Measurements from ENCODE around the gene ALOX5.

DNA sequence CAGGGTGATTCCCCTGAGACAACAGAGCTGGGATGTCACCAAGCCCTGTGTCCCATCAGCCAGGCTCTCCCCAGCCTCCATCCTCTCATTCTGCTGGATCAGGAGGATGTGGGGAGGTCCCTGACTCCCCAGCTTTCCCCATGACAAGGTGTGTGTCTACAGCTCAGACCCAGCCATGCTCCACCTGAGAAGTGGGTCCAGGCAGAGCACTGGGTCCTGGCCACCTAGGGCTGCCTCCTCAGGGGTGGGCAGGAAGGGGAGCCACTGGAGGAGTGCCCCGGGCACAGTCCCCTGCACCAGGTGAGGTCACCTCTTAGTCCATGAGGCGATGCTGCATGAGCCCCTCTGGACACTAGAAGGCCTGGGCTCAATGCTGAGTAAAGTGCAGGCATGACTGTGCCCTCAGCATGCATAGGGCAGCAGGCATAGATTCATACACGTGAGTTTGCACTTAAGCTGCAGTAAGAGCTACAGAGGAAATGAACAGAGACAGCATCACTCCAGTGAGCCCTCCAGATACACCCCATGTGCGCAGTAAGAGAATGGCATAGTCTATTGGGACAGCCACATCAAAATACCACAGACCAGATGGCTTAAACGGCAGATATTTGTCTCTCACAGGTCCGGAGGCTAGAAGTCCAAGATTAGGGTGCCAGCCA is 48.3 kb downstream of the ALOX5 start:
- TF ChIP-seq, protein P1, sequence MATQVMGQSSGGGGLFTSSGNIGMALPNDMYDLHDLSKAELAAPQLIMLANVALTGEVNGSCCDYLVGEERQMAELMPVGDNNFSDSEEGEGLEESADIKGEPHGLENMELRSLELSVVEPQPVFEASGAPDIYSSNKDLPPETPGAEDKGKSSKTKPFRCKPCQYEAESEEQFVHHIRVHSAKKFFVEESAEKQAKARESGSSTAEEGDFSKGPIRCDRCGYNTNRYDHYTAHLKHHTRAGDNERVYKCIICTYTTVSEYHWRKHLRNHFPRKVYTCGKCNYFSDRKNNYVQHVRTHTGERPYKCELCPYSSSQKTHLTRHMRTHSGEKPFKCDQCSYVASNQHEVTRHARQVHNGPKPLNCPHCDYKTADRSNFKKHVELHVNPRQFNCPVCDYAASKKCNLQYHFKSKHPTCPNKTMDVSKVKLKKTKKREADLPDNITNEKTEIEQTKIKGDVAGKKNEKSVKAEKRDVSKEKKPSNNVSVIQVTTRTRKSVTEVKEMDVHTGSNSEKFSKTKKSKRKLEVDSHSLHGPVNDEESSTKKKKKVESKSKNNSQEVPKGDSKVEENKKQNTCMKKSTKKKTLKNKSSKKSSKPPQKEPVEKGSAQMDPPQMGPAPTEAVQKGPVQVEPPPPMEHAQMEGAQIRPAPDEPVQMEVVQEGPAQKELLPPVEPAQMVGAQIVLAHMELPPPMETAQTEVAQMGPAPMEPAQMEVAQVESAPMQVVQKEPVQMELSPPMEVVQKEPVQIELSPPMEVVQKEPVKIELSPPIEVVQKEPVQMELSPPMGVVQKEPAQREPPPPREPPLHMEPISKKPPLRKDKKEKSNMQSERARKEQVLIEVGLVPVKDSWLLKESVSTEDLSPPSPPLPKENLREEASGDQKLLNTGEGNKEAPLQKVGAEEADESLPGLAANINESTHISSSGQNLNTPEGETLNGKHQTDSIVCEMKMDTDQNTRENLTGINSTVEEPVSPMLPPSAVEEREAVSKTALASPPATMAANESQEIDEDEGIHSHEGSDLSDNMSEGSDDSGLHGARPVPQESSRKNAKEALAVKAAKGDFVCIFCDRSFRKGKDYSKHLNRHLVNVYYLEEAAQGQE (IDR thresholded peaks at IDR 0.05; ENCODE audit: insufficient replicate concordance, low read depth): no peak
- TF ChIP-seq, protein P2, sequence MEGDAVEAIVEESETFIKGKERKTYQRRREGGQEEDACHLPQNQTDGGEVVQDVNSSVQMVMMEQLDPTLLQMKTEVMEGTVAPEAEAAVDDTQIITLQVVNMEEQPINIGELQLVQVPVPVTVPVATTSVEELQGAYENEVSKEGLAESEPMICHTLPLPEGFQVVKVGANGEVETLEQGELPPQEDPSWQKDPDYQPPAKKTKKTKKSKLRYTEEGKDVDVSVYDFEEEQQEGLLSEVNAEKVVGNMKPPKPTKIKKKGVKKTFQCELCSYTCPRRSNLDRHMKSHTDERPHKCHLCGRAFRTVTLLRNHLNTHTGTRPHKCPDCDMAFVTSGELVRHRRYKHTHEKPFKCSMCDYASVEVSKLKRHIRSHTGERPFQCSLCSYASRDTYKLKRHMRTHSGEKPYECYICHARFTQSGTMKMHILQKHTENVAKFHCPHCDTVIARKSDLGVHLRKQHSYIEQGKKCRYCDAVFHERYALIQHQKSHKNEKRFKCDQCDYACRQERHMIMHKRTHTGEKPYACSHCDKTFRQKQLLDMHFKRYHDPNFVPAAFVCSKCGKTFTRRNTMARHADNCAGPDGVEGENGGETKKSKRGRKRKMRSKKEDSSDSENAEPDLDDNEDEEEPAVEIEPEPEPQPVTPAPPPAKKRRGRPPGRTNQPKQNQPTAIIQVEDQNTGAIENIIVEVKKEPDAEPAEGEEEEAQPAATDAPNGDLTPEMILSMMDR (IDR thresholded peaks at IDR 0.05; ENCODE audit: insufficient read depth, low read length): no peak
- TF ChIP-seq POLR2AphosphoS5 (IDR thresholded peaks at IDR 0.05; ENCODE audit: low read depth): no peak
- TF ChIP-seq SPI1 (IDR thresholded peaks at IDR 0.05; ENCODE audit: borderline replicate concordance, low read depth): no peak
